K562 (cell line): ENCODE results near the gene FBXO17. TPM values are rescaled to one million over a fixed set of nuclear protein-coding genes. Genes with fewer than 3 reads are reported as not detected.

Experiments used
- ATAC-seq: fragments of 200-7000 bp; cut with Tn5 transposase; 3 replicates; pipeline ENCODE4 v1.9.1; 2020; ENCODE audit warnings: moderate library complexity
- BruUV-seq: library from RNA; stranded (reverse); fragments of 400-500 nt; replicated peaks from 2 replicates; lab custom pipeline; 2021; lab: Mats Ljungman, UMichigan
- CTCF ChIA-PET: fragments of 300-600 bp; formaldehyde crosslinking; extraction: SDS; loops from one replicate; lab custom pipeline; 2021; ENCODE audit warnings: low intra/inter-chr PET ratio; lab: Yijun Ruan, JAX
- POLR2A ChIA-PET: fragments of 300-600, 350-650 bp; sonication (Branson Sonifier 250); formaldehyde crosslinking; extraction: SDS; loops from one replicate; lab custom pipeline; 2021; ENCODE audit warnings: antibody characterized with exemption, inconsistent platforms; lab: Yijun Ruan, JAX
- DNase-seq, 4 experiments: peaks; one replicate each; pipeline versions ENCODE4 v3.0.0 to v3.0.0-alpha.2; 2011 to 2018; ENCODE audit warnings: low spot score in 3 of 4, mixed read lengths in 3 of 4; ENCODE audit errors: extremely low read depth in 1 of 4
- FAIRE-seq: peaks from 2 replicates; lab custom pipeline; 2011; peaks lifted over from hg19 to GRCh38; lab: Jason Lieb, UNC
- H2AFZ ChIP-seq: 2 replicates; pipeline ENCODE4 v1.6.0; 2011; ENCODE audit warnings: low read depth, low read length, control low read depth, inconsistent platforms
- H3K27ac ChIP-seq: fragments of 200-600 bp; 3 replicates; pipeline ENCODE4 v1.8.0; 2011; ENCODE audit warnings: low read depth, mild to moderate bottlenecking, control low read depth, inconsistent platforms, low read length, moderate library complexity, mixed read lengths; ENCODE audit errors: extremely low read depth
- H3K27me3 ChIP-seq, 2 experiments: fragments of 300-600 bp in 1 of 2; 2 replicates in 1 of 2; 3 replicates in 1 of 2; pipeline versions ENCODE4 v1.6.0 to v1.8.0; 2011; ENCODE audit warnings: inconsistent platforms in 2 of 2, low read length in 2 of 2, mild to moderate bottlenecking in 1 of 2, mixed read lengths in 1 of 2, moderate library complexity in 1 of 2; ENCODE audit not compliant: control insufficient read depth in 2 of 2, insufficient read depth in 2 of 2
- H3K36me3 ChIP-seq: fragments of 300-600 bp; 3 replicates; pipeline ENCODE4 v1.8.0; 2011; ENCODE audit warnings: mild to moderate bottlenecking, low read length, inconsistent platforms; ENCODE audit not compliant: control insufficient read depth, insufficient read depth
- H3K4me1 ChIP-seq, 2 experiments: fragments of 200-600 bp in 1 of 2; replicated peaks in 1 of 2; 2 replicates in 1 of 2; 3 replicates in 1 of 2; pipeline versions ENCODE4 v1.5.1 to v1.8.0; 2011; ENCODE audit warnings: inconsistent platforms in 2 of 2, low read length in 2 of 2, mild to moderate bottlenecking in 1 of 2, mixed read lengths in 1 of 2, moderate library complexity in 1 of 2; ENCODE audit not compliant: control insufficient read depth in 2 of 2, insufficient read depth in 2 of 2
- H3K4me2 ChIP-seq: 2 replicates; pipeline ENCODE4 v1.6.1; 2011; ENCODE audit warnings: low read length, control low read depth, inconsistent platforms, mixed read lengths; ENCODE audit not compliant: insufficient read depth
- H3K4me3 ChIP-seq: fragments of 200-600 bp; sonication (generic), shearing (Covaris generic); 2 replicates; pipeline ENCODE4 v1.5.1; 2016; ENCODE audit warnings: control low read depth, inconsistent platforms
- H3K79me2 ChIP-seq: fragments of 200-600 bp; 3 replicates; pipeline ENCODE4 v1.8.0; 2011; ENCODE audit warnings: low read length, inconsistent platforms; ENCODE audit not compliant: control insufficient read depth, insufficient read depth
- H3K9ac ChIP-seq, 2 experiments: 2 replicates each; pipeline versions ENCODE4 v1.6.0 to v1.6.1; 2011; ENCODE audit warnings: low read depth in 2 of 2, low read length in 2 of 2, control low read depth in 1 of 2, inconsistent platforms in 1 of 2, mild to moderate bottlenecking in 1 of 2, mixed read lengths in 1 of 2; ENCODE audit not compliant: insufficient read depth in 1 of 2
- H3K9me1 ChIP-seq: one replicate; pipeline ENCODE4 v1.6.0; 2011; ENCODE audit warnings: inconsistent platforms, mild to moderate bottlenecking, low read length, moderate library complexity; ENCODE audit not compliant: control insufficient read depth, insufficient read depth
- H3K9me3 ChIP-seq: replicated peaks from 2 replicates; pipeline ENCODE4 v1.5.1; 2011; ENCODE audit warnings: low read depth, low read length, inconsistent platforms; ENCODE audit not compliant: control insufficient read depth, insufficient read depth
- H4K20me1 ChIP-seq: replicated peaks from 2 replicates; pipeline ENCODE4 v1.6.1; 2011; ENCODE audit warnings: low read length, inconsistent platforms, mixed read lengths; ENCODE audit not compliant: control insufficient read depth, insufficient read depth
- FOSL1 ChIP-seq: fragments of 200-800 bp; sonication (Bioruptor generic); conservative IDR thresholded peaks from 2 replicates; pipeline ENCODE4 v1.6.1; 2016; ENCODE audit warnings: missing genetic modification characterization, missing compliant biosample characterization
- GABPB2 ChIP-seq: fragments of 250-450 bp; sonication (Bioruptor Pico); conservative IDR thresholded peaks from 2 replicates; pipeline ENCODE4 v1.5.1; 2021; ENCODE audit warnings: mild to moderate bottlenecking
- HSF4 ChIP-seq: fragments of 250-450 bp; sonication (Bioruptor Pico); IDR thresholded peaks from 2 replicates; pipeline ENCODE4 v2.1.2; 2022; ENCODE audit warnings: mild to moderate bottlenecking, moderate library complexity, borderline replicate concordance
- JUN ChIP-seq, 2 experiments: sonication (generic) in 1 of 2; formaldehyde crosslinking in 1 of 2; IDR thresholded peaks; 2 replicates each; pipeline versions ENCODE4 v1.6.1 to v1.8.0; 2012 to 2022; ENCODE audit warnings: borderline replicate concordance in 2 of 2, mild to moderate bottlenecking in 2 of 2, improper control_type of control experiment in 1 of 2, low read depth in 1 of 2, low read length in 1 of 2, missing genetic modification reagents in 1 of 2
- KDM1A ChIP-seq, 2 experiments: fragments of 450-650 bp; IDR thresholded peaks; 2 replicates each; pipeline ENCODE4 v1.6.1; 2016; ENCODE audit warnings: mild to moderate bottlenecking in 2 of 2
- MBD2 ChIP-seq: sonication (generic); IDR thresholded peaks from 2 replicates; pipeline ENCODE4 v1.6.1; 2016; ENCODE audit warnings: low read depth, borderline replicate concordance
- NR2C1 ChIP-seq, 2 experiments: fragments of 450-650 bp; IDR thresholded peaks; 2 replicates each; pipeline ENCODE4 v1.6.1; 2017; ENCODE audit warnings: mild to moderate bottlenecking in 2 of 2, antibody characterized with exemption in 1 of 2, inconsistent platforms in 1 of 2, missing compliant biosample characterization in 1 of 2, missing genetic modification characterization in 1 of 2
- RAD51 ChIP-seq: fragments of 450-650 bp; IDR thresholded peaks from 2 replicates; pipeline ENCODE4 v1.7.1; 2016; ENCODE audit warnings: low read depth, mild to moderate bottlenecking, borderline replicate concordance
- RBFOX2 ChIP-seq: fragments of 200-400 bp; formaldehyde crosslinking; IDR thresholded peaks from 2 replicates; pipeline ENCODE4 v1.6.1; 2017; ENCODE audit warnings: low read depth, mild to moderate bottlenecking, low read length, moderate library complexity
- SOX6 ChIP-seq: fragments of 450-650 bp; IDR thresholded peaks from 2 replicates; pipeline ENCODE4 v1.6.1; 2014; ENCODE audit warnings: mild to moderate bottlenecking
- TBL1XR1 ChIP-seq, 2 experiments: IDR thresholded peaks; 2 replicates each; pipeline ENCODE4 v1.6.1; 2012; ENCODE audit warnings: improper control_type of control experiment in 2 of 2, low read length in 2 of 2, mild to moderate bottlenecking in 1 of 2
- TCF7 ChIP-seq: sonication (generic); IDR thresholded peaks from 2 replicates; pipeline ENCODE4 v1.6.1; 2016; ENCODE audit warnings: antibody characterized with exemption, borderline replicate concordance
- TCFL5 ChIP-seq: fragments of 250-450 bp; sonication (Bioruptor Pico); conservative IDR thresholded peaks from 2 replicates; pipeline ENCODE4 v1.6.1; 2021; ENCODE audit warnings: mild to moderate bottlenecking, moderate library complexity, matching md5 sums
- ZKSCAN8 ChIP-seq: fragments of 200-800 bp; sonication (Bioruptor generic); IDR thresholded peaks from 2 replicates; pipeline ENCODE4 v1.6.1; 2016; ENCODE audit warnings: missing genetic modification characterization, missing compliant biosample characterization
- ZNF133 ChIP-seq: fragments of 250-450 bp; sonication (Bioruptor Pico); IDR thresholded peaks from 2 replicates; pipeline ENCODE4 v1.4.0; 2020; ENCODE audit warnings: mild to moderate bottlenecking
- ZNF134 ChIP-seq: fragments of 250-450 bp; sonication (Bioruptor Pico); conservative IDR thresholded peaks from 2 replicates; pipeline ENCODE4 v1.4.0; 2020
- ZNF551 ChIP-seq: fragments of 250-450 bp; sonication (Bioruptor Pico); IDR thresholded peaks from 2 replicates; pipeline ENCODE4 v1.5.0; 2021; ENCODE audit warnings: mild to moderate bottlenecking, moderate library complexity
- WGBS: fragments of 100-300 bp; shearing (Covaris generic); methylation state at CpG from one replicate; pipeline ENCODE4 v1.1.6; 2016; ENCODE audit warnings: low coverage, mixed read lengths; ENCODE audit not compliant: insufficient coverage; ENCODE audit errors: missing lambda C conversion rate; 5-methylcytosine and 5-hydroxymethylcytosine counted together
- in situ Hi-C: fragments of 300-500 bp; cut with MboI; formaldehyde crosslinking; loops from 4 replicates; pipeline ENCODE4 v1.15.0; 2018; ENCODE audit warnings: inconsistent platforms, mixed read lengths
- intact Hi-C: fragments of 100-400 bp; cut with micrococcal nuclease; formaldehyde crosslinking; loops from 2 replicates; pipeline ENCODE4 v1.14.2; 2022
- polyA plus RNA-seq, 8 experiments: library from polyadenylated mRNA; depleted of rRNA in 4 of 8; stranded (reverse) in 5 of 8; unstranded in 3 of 8; fragments of >200 nt; fragmentation: Nextera tagmentation in 2 of 8; fragmentation: Illumina TruSeq in 1 of 8; extraction: Ambion mirVana in 2 of 8; extraction: Trizol in 1 of 8; gene quantifications; 2 replicates each; pipeline versions ENCODE4 v1.2.1 to v1.2.3, GENCODE V29; 2011 to 2014; ENCODE audit warnings: inconsistent platforms in 1 of 8, missing spikeins in 1 of 8
- total RNA-seq, 7 experiments: library from RNA; depleted of rRNA in 6 of 7; stranded (reverse); fragments of >200 nt in 6 of 7; fragmentation: Illumina TruSeq in 2 of 7; extraction: Trizol in 2 of 7; gene quantifications; 2 replicates each; pipeline versions ENCODE4 v1.2.1 to v1.2.3, GENCODE V29; 2011 to 2021; ENCODE audit warnings: low replicate concordance in 1 of 7
- TF ChIP-seq, protein P1 (sequence below): fragments of 450-650 bp; formaldehyde crosslinking; IDR thresholded peaks from 2 replicates; pipeline ENCODE4 v1.4.0; 2020; ENCODE audit warnings: mild to moderate bottlenecking, moderate library complexity
- TF ChIP-seq, protein P2 (sequence below): fragments of 250-450 bp; sonication (Bioruptor Pico); IDR thresholded peaks from 2 replicates; pipeline ENCODE4 v1.8.0; 2021; ENCODE audit warnings: moderate library complexity, mild to moderate bottlenecking, inconsistent platforms

The FBXO17 gene
- total and polyA plus RNA-seq, 9 of the 15 experiments (the other 6 are each of a cell fraction or from before 2014, with no cell fraction given) = 4.1 to 27.1 (median 19.0) TPM

DNA sequence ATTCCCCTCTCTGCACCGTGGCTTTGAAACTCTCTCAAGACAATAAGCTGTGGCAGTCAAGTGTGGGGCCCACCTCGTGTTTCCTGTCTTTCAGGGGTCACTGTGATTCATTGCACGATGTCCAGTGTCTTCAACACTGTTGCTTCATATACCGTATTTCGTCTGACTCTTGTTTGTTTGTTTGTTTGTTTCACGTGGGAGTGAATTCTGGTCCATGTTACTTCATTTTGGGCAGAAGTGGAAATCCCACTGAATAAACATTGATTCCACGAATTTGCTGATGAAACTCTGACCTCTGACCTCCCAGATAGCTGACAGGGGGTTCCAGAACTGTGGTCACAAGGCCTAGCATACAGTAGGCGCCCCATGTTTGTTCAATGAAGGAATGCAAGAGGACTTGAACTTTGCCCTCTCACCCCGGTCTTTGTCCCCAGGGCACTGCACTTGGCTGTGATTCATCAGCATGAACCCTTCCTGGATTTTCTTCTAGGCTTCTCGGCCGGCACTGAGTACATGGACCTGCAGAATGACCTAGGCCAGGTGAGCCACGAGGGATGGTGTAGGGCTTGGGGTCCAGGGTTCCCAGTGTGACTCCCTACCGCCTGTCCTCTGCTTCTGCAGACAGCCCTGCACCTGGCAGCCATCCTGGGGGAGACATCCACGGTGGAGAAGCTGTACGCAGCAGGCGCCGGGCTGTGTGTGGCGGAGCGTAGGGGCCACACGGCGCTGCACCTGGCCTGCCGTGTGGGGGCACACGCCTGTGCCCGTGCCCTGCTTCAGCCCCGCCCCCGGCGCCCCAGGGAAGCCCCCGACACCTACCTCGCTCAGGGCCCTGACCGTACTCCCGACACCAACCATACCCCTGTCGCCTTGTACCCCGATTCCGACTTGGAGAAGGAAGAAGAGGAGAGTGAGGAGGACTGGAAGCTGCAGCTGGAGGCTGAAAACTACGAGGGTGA is 70.7 kb downstream of the FBXO17 start:
- in situ Hi-C loops = no loop called here
- Histone ChIP-seq H3K79me2 (peaks cover 19% of the 10 kb centered on the region), H3K4me1 (peaks cover 0 to 19% of the 10 kb centered on the region in 2 experiments; a peak in 3 of 5 replicates), H3K9me1 (no peaks in the 10 kb centered on the region), H3K27me3 (no peaks in the 10 kb centered on the region), H2AFZ (no peak overlapping the region), H3K36me3 (peaks cover 31% of the 10 kb centered on the region; the same call in 1 of the 3 replicates), H3K9ac (no peak overlapping the region; a peak in 1 of 4 replicates), H3K27ac (no peak overlapping the region), H4K20me1 (no peaks in the 10 kb centered on the region), H3K4me3 (no peak overlapping the region), H3K9me3 (no peaks in the 10 kb centered on the region), H3K4me2 (no peak overlapping the region)
- WGBS = 79% methylated on average over 23 of the region's 35 CpGs
- ChIA-PET POLR2A (interaction anchor here (0.6 to 0.8 kb wide), 2 partner anchors 10 to 798 kb away, joined by 3 read pairs; no protein-coding TSS in a partner anchor), CTCF (no interaction called here)
- intact Hi-C loops = no loop called here
- FAIRE-seq (no peak), DNase-seq (no peak), ATAC-seq (no peak)
- no TSS peak for BruUV-seq
- TF ChIP-seq ZNF134 (CRISPR knock-in tag) (no peak), JUN (IDR thresholded peaks at IDR 0.05; ENCODE audit: borderline replicate concordance, low read depth, low read length) (no peak), JUN (CRISPR knock-in tag; IDR thresholded peaks at IDR 0.05; ENCODE audit: borderline replicate concordance) (no peak), GABPB2 (CRISPR knock-in tag) (no peak), ZNF133 (no peak), RBFOX2 (peak; percentile 26; the same call in 1 of the 2 replicates), TBL1XR1 (IDR thresholded peaks at IDR 0.05; ENCODE audit: low read length in 2 of 2) (no peak), RAD51 (no peak), HSF4 (no peak), TCF7 (no peak), FOSL1 (tag) (no peak), KDM1A (IDR thresholded peaks at IDR 0.05) (peak in 1 of 2 experiments; percentile 9; a peak in 1 of 4 replicates), TCFL5 (no peak), NR2C1 (IDR thresholded peaks at IDR 0.05) (peak; percentile 53; the same call in 1 of the 2 replicates), NR2C1 (tag; IDR thresholded peaks at IDR 0.05) (0 out of 2 replicates have a peak, but pooled peaks have one; percentile 57), SOX6 (no peak), ZKSCAN8 (CRISPR knock-in tag) (peak; percentile 87), MBD2 (no peak), ZNF551 (no peak)
- TF ChIP-seq, protein P1, sequence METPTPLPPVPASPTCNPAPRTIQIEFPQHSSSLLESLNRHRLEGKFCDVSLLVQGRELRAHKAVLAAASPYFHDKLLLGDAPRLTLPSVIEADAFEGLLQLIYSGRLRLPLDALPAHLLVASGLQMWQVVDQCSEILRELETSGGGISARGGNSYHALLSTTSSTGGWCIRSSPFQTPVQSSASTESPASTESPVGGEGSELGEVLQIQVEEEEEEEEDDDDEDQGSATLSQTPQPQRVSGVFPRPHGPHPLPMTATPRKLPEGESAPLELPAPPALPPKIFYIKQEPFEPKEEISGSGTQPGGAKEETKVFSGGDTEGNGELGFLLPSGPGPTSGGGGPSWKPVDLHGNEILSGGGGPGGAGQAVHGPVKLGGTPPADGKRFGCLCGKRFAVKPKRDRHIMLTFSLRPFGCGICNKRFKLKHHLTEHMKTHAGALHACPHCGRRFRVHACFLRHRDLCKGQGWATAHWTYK = no peak
- TF ChIP-seq, protein P2, sequence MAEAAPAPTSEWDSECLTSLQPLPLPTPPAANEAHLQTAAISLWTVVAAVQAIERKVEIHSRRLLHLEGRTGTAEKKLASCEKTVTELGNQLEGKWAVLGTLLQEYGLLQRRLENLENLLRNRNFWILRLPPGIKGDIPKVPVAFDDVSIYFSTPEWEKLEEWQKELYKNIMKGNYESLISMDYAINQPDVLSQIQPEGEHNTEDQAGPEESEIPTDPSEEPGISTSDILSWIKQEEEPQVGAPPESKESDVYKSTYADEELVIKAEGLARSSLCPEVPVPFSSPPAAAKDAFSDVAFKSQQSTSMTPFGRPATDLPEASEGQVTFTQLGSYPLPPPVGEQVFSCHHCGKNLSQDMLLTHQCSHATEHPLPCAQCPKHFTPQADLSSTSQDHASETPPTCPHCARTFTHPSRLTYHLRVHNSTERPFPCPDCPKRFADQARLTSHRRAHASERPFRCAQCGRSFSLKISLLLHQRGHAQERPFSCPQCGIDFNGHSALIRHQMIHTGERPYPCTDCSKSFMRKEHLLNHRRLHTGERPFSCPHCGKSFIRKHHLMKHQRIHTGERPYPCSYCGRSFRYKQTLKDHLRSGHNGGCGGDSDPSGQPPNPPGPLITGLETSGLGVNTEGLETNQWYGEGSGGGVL (CRISPR knock-in tag) = no peak
